Loucy (cell line): ENCODE measurements around the gene CAMK1D.

Experiments used
- H2AFZ ChIP-seq: fragments of 200-600 bp; sonication (generic); 2 replicates; pipeline ENCODE4 v1.6.0; 2016; ENCODE audit warnings: antibody characterized with exemption, mild to moderate bottlenecking, low read length, moderate library complexity
- H3F3A ChIP-seq: fragments of 200-600 bp; 2 replicates; pipeline ENCODE4 v1.6.0; 2016; ENCODE audit warnings: antibody characterized with exemption, low read depth, mild to moderate bottlenecking
- H3K27me3 ChIP-seq: fragments of 200-600 bp; sonication (generic); 2 replicates; pipeline ENCODE4 v1.6.1; 2014; ENCODE audit warnings: low read length, mild to moderate bottlenecking; ENCODE audit not compliant: insufficient read depth, poor library complexity, severe bottlenecking
- H3K36me3 ChIP-seq: fragments of 200-600 bp; sonication (generic); 2 replicates; pipeline ENCODE4 v1.6.1; 2016; ENCODE audit warnings: low read length; ENCODE audit not compliant: insufficient read depth
- H3K4me1 ChIP-seq: fragments of 200-600 bp; sonication (generic); 2 replicates; pipeline ENCODE4 v1.5.1; 2014; ENCODE audit warnings: low read length, mild to moderate bottlenecking; ENCODE audit not compliant: insufficient read depth, poor library complexity, severe bottlenecking
- H3K4me2 ChIP-seq: fragments of 200-600 bp; sonication (generic); 2 replicates; pipeline ENCODE4 v1.6.0; 2014; ENCODE audit warnings: antibody characterized with exemption, low read length, low read depth, mild to moderate bottlenecking; ENCODE audit not compliant: poor library complexity, severe bottlenecking
- H3K4me3 ChIP-seq: fragments of 200-600 bp; sonication (generic); 2 replicates; pipeline ENCODE4 v1.5.1; 2014; ENCODE audit warnings: low read length, mild to moderate bottlenecking, mixed read lengths; ENCODE audit not compliant: poor library complexity, severe bottlenecking
- H3K79me2 ChIP-seq: fragments of 200-600 bp; sonication (generic); 2 replicates; pipeline ENCODE4 v1.6.1; 2014; ENCODE audit warnings: low read length; ENCODE audit not compliant: insufficient read depth
- H3K9ac ChIP-seq: fragments of 200-600 bp; sonication (generic); 2 replicates; pipeline ENCODE4 v1.6.0; 2014; ENCODE audit warnings: mild to moderate bottlenecking, low read depth, low read length, moderate library complexity; ENCODE audit not compliant: poor library complexity, severe bottlenecking
- H3K9me2 ChIP-seq: fragments of 200-600 bp; sonication (generic); replicated peaks from 2 replicates; pipeline ENCODE4 v1.6.1; 2016; ENCODE audit warnings: low read depth, low read length, mixed read lengths
- H3K9me3 ChIP-seq: fragments of 200-600 bp; sonication (generic); 2 replicates; pipeline ENCODE4 v1.6.1; 2014; ENCODE audit warnings: mild to moderate bottlenecking, antibody characterized with exemption, low read length, low read depth; ENCODE audit not compliant: insufficient read depth
- H4K20me1 ChIP-seq: fragments of 200-600 bp; sonication (generic); 2 replicates; pipeline ENCODE4 v1.6.0; 2014; ENCODE audit warnings: antibody characterized with exemption, low read length, mild to moderate bottlenecking; ENCODE audit not compliant: insufficient read depth, poor library complexity, severe bottlenecking
- EZH2phosphoT487 ChIP-seq: fragments of 200-600 bp; IDR thresholded peaks from 2 replicates; pipeline ENCODE4 v1.6.1; 2018; ENCODE audit warnings: antibody characterized with exemption, mild to moderate bottlenecking, moderate library complexity, borderline replicate concordance
- TF ChIP-seq, protein P1 (sequence below): fragments of 200-600 bp; sonication (generic); conservative IDR thresholded peaks from 2 replicates; pipeline ENCODE4 v1.5.1; 2014; ENCODE audit warnings: mild to moderate bottlenecking, antibody characterized with exemption, low read length

Gene CAMK1D

DNA sequence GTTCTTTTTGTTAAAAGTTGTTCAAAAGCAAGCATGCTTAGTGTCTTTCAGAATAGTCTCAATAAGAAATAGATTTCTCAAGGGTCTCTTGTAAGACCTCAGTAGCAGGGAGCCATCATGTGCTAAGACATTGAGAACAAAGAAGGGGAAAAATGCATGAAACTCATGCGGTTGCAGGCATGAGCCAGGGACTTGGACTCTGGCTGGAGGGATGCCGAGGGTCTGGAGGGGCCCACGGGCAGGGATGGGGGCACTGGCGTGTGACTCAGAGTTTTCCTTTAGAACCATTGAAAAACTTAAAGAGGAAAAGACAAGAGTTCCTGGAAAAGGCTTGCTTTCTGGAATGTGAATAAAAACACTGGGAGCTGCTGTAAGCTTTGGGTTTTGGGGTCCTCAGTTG lies 398.8 kb downstream of the CAMK1D start:
- Histone ChIP-seq H3K27me3 (no peaks in the 10 kb centered on the region), H3K4me1 (no peaks in the 10 kb centered on the region), H3K36me3 (no peaks in the 10 kb centered on the region), H3K4me2 (no peak overlapping the region), H3K9me3 (no peaks in the 10 kb centered on the region), H3F3A (no peaks in the 10 kb centered on the region), H3K79me2 (no peaks in the 10 kb centered on the region), H2AFZ (no peak overlapping the region), H3K9ac (no peak overlapping the region), H3K4me3 (no peak overlapping the region), H3K9me2 (no peaks in the 10 kb centered on the region), H4K20me1 (no peaks in the 10 kb centered on the region)
- TF ChIP-seq, protein P1, sequence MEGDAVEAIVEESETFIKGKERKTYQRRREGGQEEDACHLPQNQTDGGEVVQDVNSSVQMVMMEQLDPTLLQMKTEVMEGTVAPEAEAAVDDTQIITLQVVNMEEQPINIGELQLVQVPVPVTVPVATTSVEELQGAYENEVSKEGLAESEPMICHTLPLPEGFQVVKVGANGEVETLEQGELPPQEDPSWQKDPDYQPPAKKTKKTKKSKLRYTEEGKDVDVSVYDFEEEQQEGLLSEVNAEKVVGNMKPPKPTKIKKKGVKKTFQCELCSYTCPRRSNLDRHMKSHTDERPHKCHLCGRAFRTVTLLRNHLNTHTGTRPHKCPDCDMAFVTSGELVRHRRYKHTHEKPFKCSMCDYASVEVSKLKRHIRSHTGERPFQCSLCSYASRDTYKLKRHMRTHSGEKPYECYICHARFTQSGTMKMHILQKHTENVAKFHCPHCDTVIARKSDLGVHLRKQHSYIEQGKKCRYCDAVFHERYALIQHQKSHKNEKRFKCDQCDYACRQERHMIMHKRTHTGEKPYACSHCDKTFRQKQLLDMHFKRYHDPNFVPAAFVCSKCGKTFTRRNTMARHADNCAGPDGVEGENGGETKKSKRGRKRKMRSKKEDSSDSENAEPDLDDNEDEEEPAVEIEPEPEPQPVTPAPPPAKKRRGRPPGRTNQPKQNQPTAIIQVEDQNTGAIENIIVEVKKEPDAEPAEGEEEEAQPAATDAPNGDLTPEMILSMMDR: no peak
- TF ChIP-seq EZH2phosphoT487: no peak

DNA sequence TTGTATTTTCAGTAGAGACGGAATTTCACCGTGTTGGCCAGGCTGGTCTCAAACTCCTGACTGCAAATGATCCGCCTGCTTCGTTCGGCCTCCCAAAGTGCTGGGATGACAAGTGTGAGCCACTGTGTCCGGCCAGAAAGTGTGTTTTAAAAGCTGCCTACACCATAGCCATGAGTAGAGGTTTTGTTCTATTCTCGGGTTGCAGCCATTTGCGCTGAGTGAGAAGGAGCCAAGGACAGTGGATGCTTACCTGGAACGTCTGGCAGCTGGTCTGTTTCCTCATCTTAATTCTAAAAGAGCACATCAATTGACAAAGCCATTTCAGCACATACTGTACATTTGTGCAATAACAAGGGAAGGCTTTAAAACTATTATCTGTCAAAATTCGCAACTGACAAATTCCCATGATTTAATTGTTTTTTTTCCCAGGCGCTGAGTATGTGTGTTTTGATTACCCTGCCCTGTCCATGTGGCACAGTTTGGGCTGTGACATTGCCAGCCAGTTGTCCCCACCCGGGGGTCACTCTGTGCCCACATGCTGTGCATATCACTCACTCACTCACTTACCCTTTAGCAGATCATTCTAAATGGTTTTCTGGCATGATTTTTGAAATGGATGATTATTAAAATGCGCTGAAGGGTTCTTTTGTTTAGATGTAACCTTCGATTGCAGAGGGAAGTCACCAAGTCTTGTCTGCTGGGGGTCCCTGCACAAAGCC lies 400.6 kb downstream of the CAMK1D start:
- no peak for TF ChIP-seq EZH2phosphoT487
- TF ChIP-seq, protein P1: no peak
- Histone ChIP-seq H3K36me3 (no peaks in the 10 kb centered on the region), H3K4me3 (no peak overlapping the region), H3K4me2 (no peak overlapping the region), H2AFZ (no peak overlapping the region), H4K20me1 (no peaks in the 10 kb centered on the region), H3K79me2 (no peaks in the 10 kb centered on the region), H3K9ac (no peak overlapping the region), H3K4me1 (no peaks in the 10 kb centered on the region), H3K9me2 (no peaks in the 10 kb centered on the region), H3K27me3 (no peaks in the 10 kb centered on the region), H3K9me3 (no peaks in the 10 kb centered on the region), H3F3A (no peaks in the 10 kb centered on the region)

DNA sequence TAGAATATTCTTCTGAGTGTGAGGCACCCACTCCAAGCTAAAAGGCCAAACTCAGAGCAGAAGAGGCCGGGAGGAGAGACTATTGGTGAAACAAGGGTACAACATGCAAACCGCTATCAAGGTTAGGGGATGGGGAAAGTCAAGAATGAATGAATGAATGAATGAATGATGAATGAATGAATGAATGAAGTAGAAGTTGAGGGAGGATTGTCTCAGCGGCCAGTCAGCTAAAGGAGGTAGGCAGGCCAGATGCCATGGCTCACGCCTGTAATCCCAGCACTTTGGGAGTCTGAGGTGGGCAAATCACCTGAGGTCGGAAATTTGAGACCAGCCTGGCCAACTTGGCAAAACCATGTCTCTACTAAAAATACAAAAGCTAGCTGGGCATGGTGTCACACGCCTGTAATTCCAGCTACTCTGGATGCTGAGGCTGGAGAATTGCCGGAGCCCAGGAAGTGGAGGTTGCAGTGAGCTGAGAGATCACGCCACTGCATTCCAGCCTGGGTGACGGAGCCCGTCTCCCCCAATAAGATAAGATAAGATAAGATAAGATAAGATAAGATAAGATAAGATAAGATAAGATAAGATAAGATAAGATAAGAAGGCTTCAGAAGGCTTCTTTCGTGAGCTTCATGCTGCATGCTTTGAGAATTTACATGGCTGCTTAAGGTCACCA lies 401.3 kb downstream of the CAMK1D start:
- TF ChIP-seq, protein P1: no peak
- no peak for TF ChIP-seq EZH2phosphoT487
- Histone ChIP-seq H3K79me2 (no peaks in the 10 kb centered on the region), H3K36me3 (no peaks in the 10 kb centered on the region), H3K27me3 (no peaks in the 10 kb centered on the region), H3F3A (no peaks in the 10 kb centered on the region), H3K9me3 (no peaks in the 10 kb centered on the region), H3K4me2 (no peak overlapping the region), H3K9me2 (no peaks in the 10 kb centered on the region), H3K4me3 (no peak overlapping the region), H3K9ac (no peak overlapping the region), H3K4me1 (no peaks in the 10 kb centered on the region), H4K20me1 (no peaks in the 10 kb centered on the region), H2AFZ (no peak overlapping the region)
